Mammary epithelial cell (primary cell): Measurements from ENCODE around the gene HPSE2.

Experiments used
- EZH2 ChIP-seq: IDR thresholded peaks from 2 replicates; pipeline ENCODE4 v1.6.1; 2012; ENCODE audit warnings: low read length, inconsistent platforms, borderline replicate concordance
- TF ChIP-seq, protein P1 (sequence below), 2 donors: IDR thresholded peaks in 1 of 2; conservative IDR thresholded peaks in 1 of 2; 2 replicates each; pipeline ENCODE4 v1.5.1; 2011 to 2012; ENCODE audit warnings: inconsistent platforms in 2 of 2, low read length in 2 of 2, mild to moderate bottlenecking in 2 of 2, control low read depth in 1 of 2, low read depth in 1 of 2; ENCODE audit not compliant: insufficient read depth in 1 of 2; ENCODE audit errors: extremely low read depth in 1 of 2

DNA sequence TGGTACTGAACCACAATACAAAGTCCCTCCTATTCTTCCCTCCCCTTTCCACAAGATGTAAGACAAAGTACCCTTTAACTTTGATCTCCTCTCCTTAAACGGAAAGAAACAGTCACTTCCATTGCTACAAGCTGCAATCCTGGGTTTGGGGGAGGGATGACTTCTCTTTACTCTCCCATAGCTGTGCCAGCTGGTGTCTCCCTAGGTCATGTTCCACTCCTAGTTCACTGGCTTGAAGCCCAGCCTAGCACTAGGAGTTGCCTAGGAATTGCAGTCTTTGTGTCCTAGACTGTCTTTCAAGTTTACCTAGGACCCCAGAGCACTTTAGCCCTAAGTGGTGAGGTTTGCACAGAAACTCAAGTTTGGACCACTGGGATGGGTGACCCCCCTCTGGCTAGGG lies 311.1 kb downstream of the HPSE2 start:
- TF ChIP-seq, protein P1, sequence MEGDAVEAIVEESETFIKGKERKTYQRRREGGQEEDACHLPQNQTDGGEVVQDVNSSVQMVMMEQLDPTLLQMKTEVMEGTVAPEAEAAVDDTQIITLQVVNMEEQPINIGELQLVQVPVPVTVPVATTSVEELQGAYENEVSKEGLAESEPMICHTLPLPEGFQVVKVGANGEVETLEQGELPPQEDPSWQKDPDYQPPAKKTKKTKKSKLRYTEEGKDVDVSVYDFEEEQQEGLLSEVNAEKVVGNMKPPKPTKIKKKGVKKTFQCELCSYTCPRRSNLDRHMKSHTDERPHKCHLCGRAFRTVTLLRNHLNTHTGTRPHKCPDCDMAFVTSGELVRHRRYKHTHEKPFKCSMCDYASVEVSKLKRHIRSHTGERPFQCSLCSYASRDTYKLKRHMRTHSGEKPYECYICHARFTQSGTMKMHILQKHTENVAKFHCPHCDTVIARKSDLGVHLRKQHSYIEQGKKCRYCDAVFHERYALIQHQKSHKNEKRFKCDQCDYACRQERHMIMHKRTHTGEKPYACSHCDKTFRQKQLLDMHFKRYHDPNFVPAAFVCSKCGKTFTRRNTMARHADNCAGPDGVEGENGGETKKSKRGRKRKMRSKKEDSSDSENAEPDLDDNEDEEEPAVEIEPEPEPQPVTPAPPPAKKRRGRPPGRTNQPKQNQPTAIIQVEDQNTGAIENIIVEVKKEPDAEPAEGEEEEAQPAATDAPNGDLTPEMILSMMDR (conservative IDR thresholded peaks at IDR 0.05 in 1 of 2, IDR thresholded peaks at IDR 0.05 in 1 of 2; ENCODE audit: extremely low read depth in 1 of 2, insufficient read depth in 1 of 2, low read depth in 1 of 2, low read length in 2 of 2), result no peak
- no peak for TF ChIP-seq EZH2
